Muscle layer of duodenum (tissue), 2 donors: ENCODE data around the gene TUFT1.

Source experiments
- H3K27ac ChIP-seq: one replicate; pipeline ENCODE4 v1.7.0; 2013; ENCODE audit warnings: mild to moderate bottlenecking, low read length
- H3K27me3 ChIP-seq: one replicate; pipeline ENCODE4 v1.7.0; 2013; ENCODE audit warnings: low read depth, mild to moderate bottlenecking, control low read depth, low read length
- H3K36me3 ChIP-seq, 2 donors: one replicate each; pipeline ENCODE4 v1.7.0; 2013; ENCODE audit warnings: low read length in 2 of 2, control low read depth in 1 of 2, mild to moderate bottlenecking in 1 of 2; ENCODE audit not compliant: insufficient read depth in 2 of 2, control insufficient read depth in 1 of 2
- H3K4me1 ChIP-seq, 2 donors: one replicate each; pipeline ENCODE4 v1.7.0; 2013; ENCODE audit warnings: low read length in 2 of 2, mild to moderate bottlenecking in 2 of 2, control low read depth in 1 of 2, moderate library complexity in 1 of 2; ENCODE audit not compliant: insufficient read depth in 2 of 2, control insufficient read depth in 1 of 2
- H3K4me3 ChIP-seq, 2 donors: one replicate each; pipeline ENCODE4 v1.7.0; 2013; ENCODE audit warnings: low read length in 2 of 2, low read depth in 1 of 2, mild to moderate bottlenecking in 1 of 2
- H3K9me3 ChIP-seq, 2 donors: one replicate each; pipeline ENCODE4 v1.7.0; 2013; ENCODE audit warnings: low read length in 2 of 2, control low read depth in 1 of 2, mild to moderate bottlenecking in 1 of 2; ENCODE audit not compliant: control insufficient read depth in 1 of 2
- donor health status: healthy.

Gene TUFT1

DNA sequence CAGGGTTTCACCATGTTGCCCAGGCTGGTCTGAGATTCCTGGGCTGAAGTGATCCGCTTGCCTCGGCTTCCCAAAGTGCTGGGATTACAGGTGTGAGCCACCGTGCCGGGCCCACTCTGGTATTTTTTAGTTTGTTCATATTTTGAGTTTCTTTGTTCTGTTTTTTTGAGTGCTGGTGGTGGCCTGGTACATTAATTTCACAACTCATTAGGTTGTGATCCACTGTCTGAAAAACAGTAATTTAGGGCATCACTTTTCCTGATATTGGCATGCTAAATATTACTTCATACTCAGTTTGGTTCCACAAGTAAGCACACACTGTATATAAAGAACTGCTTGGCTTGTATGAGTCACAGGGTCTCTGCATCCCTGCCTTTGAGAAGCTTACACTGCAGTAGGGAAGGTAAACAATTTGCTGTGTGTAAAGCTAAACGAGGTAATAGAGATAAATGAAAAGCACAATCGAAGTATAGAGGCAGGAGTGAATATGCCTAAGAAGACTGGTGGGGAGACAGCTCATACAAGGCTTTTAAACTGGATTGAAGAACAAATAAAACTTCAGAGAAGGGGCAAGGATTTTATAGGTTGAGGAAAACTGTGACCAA, 79.5 kb downstream of the TUFT1 start:
- H3K9me3 ChIP-seq, result no peaks in the 10 kb centered on the region
- H3K36me3 ChIP-seq, result no peaks in the 10 kb centered on the region
- peaks cover 12 to 53% of the 10 kb centered on the region in 2 donors for H3K4me1 ChIP-seq
- no peak overlapping the region for H3K4me3 ChIP-seq
- H3K27me3 ChIP-seq, result no peaks in the 10 kb centered on the region
- peak overlapping the region; percentile 73 for H3K27ac ChIP-seq

DNA sequence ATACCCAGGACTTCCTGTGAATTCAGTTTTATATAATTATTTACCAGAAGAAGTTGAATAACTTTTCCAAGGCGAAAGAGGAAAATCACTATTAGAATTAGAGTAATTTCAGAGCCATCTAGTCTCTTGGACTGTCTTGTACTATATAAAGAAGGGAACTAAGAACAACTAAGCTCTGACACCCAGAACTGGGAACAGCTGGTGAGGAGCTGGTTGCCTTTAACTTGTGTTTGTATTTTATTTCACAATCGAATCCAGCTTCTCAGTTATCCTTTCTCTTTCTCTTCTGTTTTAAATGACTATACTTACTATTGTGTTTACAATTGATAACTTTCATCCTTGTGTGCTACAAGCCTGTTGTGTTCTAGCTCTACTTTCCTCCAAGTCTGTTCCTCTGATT, 80.2 kb downstream of the TUFT1 start:
- H3K27ac ChIP-seq, result peak overlapping the region; percentile 73
- peaks cover 12 to 48% of the 10 kb centered on the region in 2 donors for H3K4me1 ChIP-seq
- no peaks in the 10 kb centered on the region for H3K27me3 ChIP-seq
- no peak overlapping the region for H3K4me3 ChIP-seq
- H3K9me3 ChIP-seq, result no peaks in the 10 kb centered on the region
- no peaks in the 10 kb centered on the region for H3K36me3 ChIP-seq

DNA sequence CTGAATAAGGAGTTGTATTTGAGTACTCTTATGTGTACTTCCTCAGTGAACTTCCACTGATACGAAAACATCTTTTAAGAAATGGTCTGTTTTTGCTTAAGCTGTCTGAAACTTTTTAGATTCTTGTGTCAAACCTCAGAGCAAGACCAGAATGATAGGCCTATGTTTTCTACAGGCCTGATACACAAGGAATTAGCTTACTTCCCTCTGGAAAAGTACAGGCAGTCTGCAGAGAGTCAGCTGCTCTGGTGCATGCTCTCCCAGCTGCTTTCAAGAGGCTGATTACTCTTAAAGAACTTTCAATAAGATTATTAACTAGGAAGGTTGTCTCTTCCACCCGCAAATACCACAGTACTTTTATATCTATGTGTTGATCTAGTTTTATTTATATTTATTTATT, 81.2 kb downstream of the TUFT1 start:
- Histone ChIP-seq H3K36me3 (no peaks in the 10 kb centered on the region), H3K4me1 (peaks cover 12 to 45% of the 10 kb centered on the region in 2 donors), H3K27ac (peak overlapping the region; percentile 47), H3K4me3 (no peak overlapping the region), H3K27me3 (no peaks in the 10 kb centered on the region), H3K9me3 (no peaks in the 10 kb centered on the region)

DNA sequence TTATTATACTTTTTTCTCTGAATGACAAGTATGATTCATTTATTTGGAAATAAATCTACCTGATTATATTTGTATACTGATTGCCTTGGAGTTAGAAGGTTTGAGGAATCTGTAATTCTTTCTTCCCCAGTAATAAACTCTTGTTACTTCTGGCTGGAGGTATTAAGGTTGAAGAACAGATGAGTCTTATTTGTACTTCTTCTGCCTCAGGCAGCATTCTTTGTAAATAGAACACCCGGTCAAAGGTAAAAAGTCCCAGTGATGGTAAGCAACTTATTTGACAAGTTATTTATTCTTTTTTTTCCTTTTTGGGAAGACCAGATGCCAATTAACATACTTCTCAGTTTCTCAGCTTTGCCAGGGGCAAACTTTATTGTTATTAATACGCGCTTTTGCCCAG, 84.7 kb downstream of the TUFT1 start:
- H3K27ac ChIP-seq, result no peak overlapping the region

DNA sequence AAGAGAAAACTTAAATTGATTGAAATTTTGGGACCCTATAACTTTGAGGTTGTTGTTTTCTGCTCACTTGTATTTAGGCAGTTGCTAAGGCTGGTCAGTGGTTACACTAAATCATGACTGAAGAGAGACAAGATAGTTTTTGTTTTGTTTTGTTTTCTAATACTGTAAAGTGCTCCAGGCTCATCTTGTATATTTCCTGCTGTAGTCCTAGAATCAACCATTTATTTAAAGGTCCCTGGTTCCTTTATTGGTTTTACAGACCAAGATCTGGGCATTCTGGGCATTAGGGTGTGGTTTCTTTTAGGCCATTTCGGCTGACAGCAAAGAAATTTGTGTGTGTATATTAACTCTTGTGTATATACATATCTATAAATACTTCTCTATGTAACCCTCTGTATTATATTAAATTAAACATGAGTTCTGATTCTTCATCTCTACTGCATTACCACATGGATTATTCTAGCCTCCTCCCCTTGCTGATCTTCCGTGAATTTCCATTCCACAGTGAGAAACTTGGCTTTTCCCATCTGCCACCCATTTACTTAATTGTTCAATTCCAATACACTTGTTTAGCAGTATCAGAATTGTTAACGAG, 86.7 kb downstream of the TUFT1 start:
- Histone ChIP-seq H3K9me3 (no peaks in the 10 kb centered on the region), H3K4me1 (peaks cover 0 to 8% of the 10 kb centered on the region in 2 donors)

More for the DNA sequence above, 84.7 kb downstream of the TUFT1 start:
- H3K9me3 ChIP-seq, result no peaks in the 10 kb centered on the region
- H3K4me3 ChIP-seq, result no peak overlapping the region
- H3K27me3 ChIP-seq, result no peaks in the 10 kb centered on the region
- no peaks in the 10 kb centered on the region for H3K36me3 ChIP-seq
- H3K4me1 ChIP-seq, result peaks cover 7 to 25% of the 10 kb centered on the region in 2 donors

GRCh38 chr1:151629278-151629677, 89.2 kb downstream of the TUFT1 start:
- Histone ChIP-seq H3K4me3 (no peak overlapping the region), H3K27me3 (no peaks in the 10 kb centered on the region), H3K9me3 (no peaks in the 10 kb centered on the region), H3K27ac (no peak overlapping the region), H3K36me3 (no peaks in the 10 kb centered on the region), H3K4me1 (no peaks in the 10 kb centered on the region)

More for the DNA sequence above, 86.7 kb downstream of the TUFT1 start:
- no peaks in the 10 kb centered on the region for H3K36me3 ChIP-seq
- no peak overlapping the region for H3K27ac ChIP-seq
- no peak overlapping the region for H3K4me3 ChIP-seq
- H3K27me3 ChIP-seq, result no peaks in the 10 kb centered on the region
